Lower lobe of right lung (tissue), 2 donors: ENCODE data around the gene MDFIC. TPM values are rescaled to one million over a fixed set of nuclear protein-coding genes. Genes with fewer than 3 reads are reported as not detected.
A peak's percentile ranks its signal among the peaks of the same experiment; 100 is the strongest.
"Not testable (repeated sequence)": the region's sequence is repeated elsewhere in the genome, so short reads cannot be mapped to it uniquely, and the experiment has no call there.

Source experiments
- ATAC-seq, 2 donors: fragments of 200-7000 bp; cut with Tn5 transposase; one replicate each; pipeline ENCODE4 v1.9.1; 2020 to 2022; ENCODE audit warnings: mild to moderate bottlenecking in 2 of 2, moderate library complexity in 2 of 2
- DNase-seq: peaks from one replicate; pipeline ENCODE4 v3.0.0-alpha.2; 2020
- H3K27ac ChIP-seq: fragments of 200-600 bp; one replicate; pipeline ENCODE4 v1.8.0; 2022
- H3K27me3 ChIP-seq: fragments of 200-600 bp; one replicate; pipeline ENCODE4 v1.8.0; 2022; ENCODE audit warnings: low read depth
- H3K36me3 ChIP-seq: fragments of 200-600 bp; one replicate; pipeline ENCODE4 v1.8.0; 2022; ENCODE audit warnings: mild to moderate bottlenecking
- H3K4me1 ChIP-seq: fragments of 200-600 bp; one replicate; pipeline ENCODE4 v1.8.0; 2022
- H3K4me3 ChIP-seq: fragments of 200-600 bp; one replicate; pipeline ENCODE4 v1.8.0; 2022; ENCODE audit warnings: mild to moderate bottlenecking
- H3K9me3 ChIP-seq: fragments of 200-600 bp; one replicate; pipeline ENCODE4 v1.8.0; 2022
- intact Hi-C: fragments of 100-400 bp; cut with DNase I; formaldehyde crosslinking; loops from one replicate; pipeline ENCODE4 v1.11.0; 2022
- total RNA-seq: library from RNA; stranded (reverse); fragmentation: NEBNext Ultra II Directional; extraction: Animal tissue kit (Norgen Biotek cat#: 25700); gene quantifications from one replicate; pipeline ENCODE4 v1.2.1, GENCODE V29; 2021
- TF ChIP-seq, protein P1 (sequence below): fragments of 200-600 bp; IDR thresholded peaks from one replicate; pipeline ENCODE4 v1.8.0; 2022; ENCODE audit warnings: antibody characterized with exemption, mild to moderate bottlenecking
- donor health status: DM: no; HTN: yes; CAD: no; lungs with severe emphysema.

Gene MDFIC
- total RNA-seq, 1 donor from 2014 or later = 46.3 TPM

DNA sequence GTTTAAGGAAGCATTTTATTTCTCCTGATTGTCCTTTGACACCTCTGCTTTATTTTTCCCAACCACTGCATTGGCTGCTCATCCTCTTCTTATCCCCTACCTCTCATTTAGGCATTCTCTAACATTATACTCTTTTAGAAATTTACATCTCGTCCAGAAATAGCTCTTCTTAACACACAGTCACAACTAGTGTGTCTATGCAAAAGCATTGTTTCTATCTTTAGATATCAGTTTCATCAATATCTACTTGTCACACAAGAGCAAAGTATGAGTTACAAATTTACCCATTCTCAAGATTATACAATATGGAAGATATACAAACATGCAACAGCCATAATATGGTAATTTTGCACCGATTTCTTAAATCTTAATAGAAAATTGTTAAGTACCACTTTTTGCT is 35.7 kb upstream of the MDFIC start:
- TF ChIP-seq, protein P1, sequence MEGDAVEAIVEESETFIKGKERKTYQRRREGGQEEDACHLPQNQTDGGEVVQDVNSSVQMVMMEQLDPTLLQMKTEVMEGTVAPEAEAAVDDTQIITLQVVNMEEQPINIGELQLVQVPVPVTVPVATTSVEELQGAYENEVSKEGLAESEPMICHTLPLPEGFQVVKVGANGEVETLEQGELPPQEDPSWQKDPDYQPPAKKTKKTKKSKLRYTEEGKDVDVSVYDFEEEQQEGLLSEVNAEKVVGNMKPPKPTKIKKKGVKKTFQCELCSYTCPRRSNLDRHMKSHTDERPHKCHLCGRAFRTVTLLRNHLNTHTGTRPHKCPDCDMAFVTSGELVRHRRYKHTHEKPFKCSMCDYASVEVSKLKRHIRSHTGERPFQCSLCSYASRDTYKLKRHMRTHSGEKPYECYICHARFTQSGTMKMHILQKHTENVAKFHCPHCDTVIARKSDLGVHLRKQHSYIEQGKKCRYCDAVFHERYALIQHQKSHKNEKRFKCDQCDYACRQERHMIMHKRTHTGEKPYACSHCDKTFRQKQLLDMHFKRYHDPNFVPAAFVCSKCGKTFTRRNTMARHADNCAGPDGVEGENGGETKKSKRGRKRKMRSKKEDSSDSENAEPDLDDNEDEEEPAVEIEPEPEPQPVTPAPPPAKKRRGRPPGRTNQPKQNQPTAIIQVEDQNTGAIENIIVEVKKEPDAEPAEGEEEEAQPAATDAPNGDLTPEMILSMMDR = no peak
- intact Hi-C loops = no loop called here

DNA sequence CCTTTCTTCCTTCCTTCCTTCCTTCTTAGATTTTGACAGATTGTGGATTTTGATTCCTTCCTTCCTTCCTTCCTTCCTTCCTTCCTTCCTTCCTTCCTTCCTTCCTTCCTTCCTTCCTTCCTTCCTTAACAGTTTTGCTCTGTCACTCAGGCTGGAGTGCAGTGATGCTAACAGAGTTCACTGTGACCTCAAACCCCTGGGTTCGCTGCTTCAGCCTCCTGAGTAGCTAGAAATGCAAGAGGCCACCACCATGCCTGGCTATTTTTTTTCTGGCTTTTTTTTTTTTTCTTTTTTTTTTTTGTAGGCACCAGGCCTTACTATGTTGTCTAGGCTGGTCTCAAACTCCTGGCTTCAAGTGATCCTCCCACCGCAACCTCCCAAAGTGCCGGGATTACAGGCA is 32.8 kb upstream of the MDFIC start:
- H3K4me3 ChIP-seq, DNase-seq, H3K36me3 ChIP-seq, intact Hi-C loops, H3K27ac ChIP-seq, H3K27me3 ChIP-seq, ATAC-seq, H3K4me1 ChIP-seq, H3K9me3 ChIP-seq: not testable (repeated sequence)

More for the DNA sequence above, 35.7 kb upstream of the MDFIC start:
- H3K27me3 ChIP-seq = no peaks in the 10 kb centered on the region
- H3K9me3 ChIP-seq = no peaks in the 10 kb centered on the region
- no peak for ATAC-seq
- H3K27ac ChIP-seq = no peak overlapping the region
- no peak for DNase-seq
- no peaks in the 10 kb centered on the region for H3K4me1 ChIP-seq
- H3K4me3 ChIP-seq = no peak overlapping the region
- no peaks in the 10 kb centered on the region for H3K36me3 ChIP-seq

DNA sequence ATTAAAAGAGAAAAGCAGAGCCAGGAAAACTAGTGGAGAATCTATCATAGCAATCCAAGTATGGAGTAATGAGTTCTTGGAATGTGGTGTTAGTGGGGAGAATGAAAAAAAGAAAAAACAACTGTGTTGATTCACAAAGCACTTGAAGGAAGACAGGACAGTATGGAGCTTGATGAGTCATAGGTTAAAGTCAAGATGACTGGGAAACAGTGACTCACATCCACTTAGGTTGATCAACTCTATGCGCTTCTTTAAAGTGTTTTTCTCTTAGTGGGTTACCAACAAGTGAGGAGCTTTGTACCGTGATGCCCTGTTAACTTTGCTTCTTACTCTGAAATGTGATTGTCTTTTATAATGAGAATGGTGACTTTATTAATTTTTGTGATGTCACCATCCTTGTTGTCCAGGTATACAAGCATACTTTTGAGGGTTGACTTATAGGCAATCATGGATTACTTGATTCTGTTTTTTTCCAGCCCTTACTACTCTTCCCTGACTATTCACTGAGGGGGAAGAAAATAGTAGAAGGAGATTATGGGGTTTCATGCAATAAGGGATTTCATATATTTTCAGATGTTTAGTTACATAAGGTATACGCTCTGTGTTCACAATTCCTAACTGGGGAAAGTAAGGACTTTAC is 32.1 kb upstream of the MDFIC start:
- DNase-seq (no peak), ATAC-seq (peak in 1 of 2 donors; percentile 42)
- Histone ChIP-seq H3K27me3 (no peaks in the 10 kb centered on the region), H3K27ac (no peak overlapping the region), H3K4me1 (no peaks in the 10 kb centered on the region), H3K4me3 (no peak overlapping the region), H3K9me3 (no peaks in the 10 kb centered on the region), H3K36me3 (no peaks in the 10 kb centered on the region)
- intact Hi-C loops = no loop called here
- TF ChIP-seq, protein P1 = no peak

DNA sequence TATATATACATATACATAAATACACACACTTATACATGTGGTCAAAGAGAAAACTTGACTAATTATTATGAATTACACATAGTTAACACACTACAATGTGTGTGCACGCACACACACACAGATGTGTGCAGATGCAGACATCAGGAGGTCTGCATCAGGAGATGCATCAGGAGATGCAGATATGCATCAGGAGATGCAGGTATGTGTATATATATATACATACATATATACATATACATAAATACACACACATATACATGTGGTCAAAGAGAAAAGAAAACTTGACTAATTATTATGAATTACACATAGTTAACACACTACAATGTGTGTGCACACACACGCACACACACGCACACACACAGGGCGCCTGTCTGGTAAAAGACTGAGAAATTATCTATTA is 31.3 kb upstream of the MDFIC start:
- Histone ChIP-seq H3K27me3 (no peaks in the 10 kb centered on the region), H3K4me1 (no peaks in the 10 kb centered on the region), H3K4me3 (no peak overlapping the region), H3K27ac (no peak overlapping the region), H3K36me3 (no peaks in the 10 kb centered on the region), H3K9me3 (no peaks in the 10 kb centered on the region)
- ATAC-seq = no peak
- TF ChIP-seq, protein P1 = no peak
- no peak for DNase-seq
- intact Hi-C loops = no loop called here

DNA sequence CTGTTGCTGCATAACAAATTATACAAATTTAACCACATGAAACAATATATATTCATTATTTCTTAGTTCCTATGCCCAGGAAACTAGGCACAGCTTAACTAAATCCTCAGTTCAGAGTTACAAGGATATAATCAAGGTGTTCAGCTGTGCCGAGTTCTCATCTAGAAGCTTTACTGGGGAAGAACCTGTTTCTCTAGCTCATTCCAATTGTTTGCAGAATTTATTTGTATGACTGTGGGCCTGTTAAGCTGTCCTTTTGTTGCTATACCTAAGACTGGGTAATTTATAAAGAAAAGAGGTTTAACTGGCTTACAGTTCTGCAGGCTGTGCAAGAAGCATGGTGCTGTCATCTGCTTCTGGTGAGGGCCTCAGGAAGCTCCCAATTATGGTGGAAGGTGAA is 21.8 kb upstream of the MDFIC start:
- intact Hi-C loops = no loop called here
- Histone ChIP-seq H3K27me3 (no peaks in the 10 kb centered on the region), H3K9me3 (no peaks in the 10 kb centered on the region), H3K4me3 (no peak overlapping the region), H3K27ac (no peak overlapping the region), H3K4me1 (no peaks in the 10 kb centered on the region), H3K36me3 (no peaks in the 10 kb centered on the region)
- TF ChIP-seq, protein P1 = no peak
- DNase-seq (no peak), ATAC-seq (no peak)

DNA sequence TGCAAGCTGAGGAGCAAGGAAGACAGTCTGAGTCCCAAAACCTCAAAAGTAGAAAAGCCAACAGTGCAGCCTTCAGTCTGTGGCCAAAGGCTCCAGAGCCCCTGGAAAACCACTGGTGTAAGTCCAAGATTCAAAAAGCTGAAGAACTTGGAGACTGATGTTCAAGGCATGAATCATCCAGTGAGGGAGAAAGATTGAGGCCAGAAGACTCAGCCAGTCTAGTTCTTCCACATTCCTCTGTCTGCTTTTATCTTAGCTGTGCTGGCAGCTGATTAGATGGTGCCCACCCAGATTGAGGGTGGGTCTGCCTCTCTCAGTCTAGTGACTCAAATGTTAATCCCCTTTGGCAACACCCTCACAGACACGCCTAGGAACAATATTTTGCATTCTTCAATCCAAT is 20.1 kb upstream of the MDFIC start:
- ATAC-seq (no peak), DNase-seq (no peak)
- no peak overlapping the region for H3K4me3 ChIP-seq
- H3K4me1 ChIP-seq = no peaks in the 10 kb centered on the region
- no peaks in the 10 kb centered on the region for H3K27me3 ChIP-seq
- intact Hi-C loops = no loop called here
- H3K36me3 ChIP-seq = no peaks in the 10 kb centered on the region
- no peaks in the 10 kb centered on the region for H3K9me3 ChIP-seq
- H3K27ac ChIP-seq = no peak overlapping the region
- TF ChIP-seq, protein P1 = no peak
